IMR-90 (cell line): ENCODE data around the gene AEN. TPM values are rescaled to one million over a fixed set of nuclear protein-coding genes. Genes with fewer than 3 reads are reported as not detected.

Experiments used
- ATAC-seq: fragments of 200-7000 bp; cut with Tn5 transposase; 2 replicates; pipeline ENCODE4 v1.9.1; 2020; ENCODE audit warnings: low read depth, mild to moderate bottlenecking, moderate library complexity
- BruUV-seq: library from RNA; stranded (reverse); fragments of 400-500 nt; replicated peaks from 2 replicates; lab custom pipeline; 2021; lab: Mats Ljungman, UMichigan
- CTCF ChIA-PET: fragments of 300-600 bp; formaldehyde crosslinking; extraction: SDS; loops from one replicate; lab custom pipeline; 2021; ENCODE audit warnings: antibody characterized with exemption; lab: Yijun Ruan, JAX
- POLR2A ChIA-PET: fragments of 300-600 bp; sonication (Branson Sonifier 250); formaldehyde crosslinking; loops from one replicate; lab custom pipeline; 2022; ENCODE audit warnings: antibody characterized with exemption; ENCODE audit not compliant: unreplicated experiment; lab: Charles Lee
- DNase-seq: peaks from one replicate; pipeline ENCODE4 v3.0.0; 2013
- H2AFZ ChIP-seq: replicated peaks from 2 replicates; pipeline ENCODE3; 2013; ENCODE audit warnings: low read length, mild to moderate bottlenecking; ENCODE audit not compliant: poor library complexity
- H2AK5ac ChIP-seq: 2 replicates; pipeline ENCODE4 v1.6.1; 2013; ENCODE audit warnings: low read depth, low read length, inconsistent platforms
- H2AK9ac ChIP-seq: replicated peaks from 2 replicates; pipeline ENCODE3; 2013; ENCODE audit warnings: mild to moderate bottlenecking, low read depth, low read length, moderate library complexity; ENCODE audit not compliant: poor library complexity
- H2BK120ac ChIP-seq: 2 replicates; pipeline ENCODE4 v1.6.1; 2013; ENCODE audit warnings: low read depth, low read length, inconsistent platforms
- H2BK15ac ChIP-seq: 3 replicates; pipeline ENCODE4 v1.6.1; 2013; ENCODE audit warnings: low read depth, low read length, inconsistent platforms
- H2BK20ac ChIP-seq: 2 replicates; pipeline ENCODE4 v1.6.1; 2013; ENCODE audit warnings: low read depth, mild to moderate bottlenecking, inconsistent platforms, low read length, moderate library complexity
- H2BK5ac ChIP-seq: 2 replicates; pipeline ENCODE4 v1.6.1; 2013; ENCODE audit warnings: mild to moderate bottlenecking, low read depth, low read length, inconsistent platforms; ENCODE audit not compliant: poor library complexity, severe bottlenecking
- H3K14ac ChIP-seq: replicated peaks from 2 replicates; pipeline ENCODE4 v1.6.1; 2013; ENCODE audit warnings: low read depth, low read length, inconsistent platforms
- H3K18ac ChIP-seq: 2 replicates; pipeline ENCODE4 v1.6.1; 2013; ENCODE audit warnings: low read depth, low read length, control low read depth
- H3K23ac ChIP-seq: 2 replicates; pipeline ENCODE4 v1.6.1; 2013; ENCODE audit warnings: low read depth, low read length, inconsistent platforms
- H3K27ac ChIP-seq: 2 replicates; pipeline ENCODE4 v1.5.1; 2013; ENCODE audit warnings: mild to moderate bottlenecking, control low read depth, low read length; ENCODE audit not compliant: insufficient read depth
- H3K27me3 ChIP-seq: 2 replicates; pipeline ENCODE4 v1.6.1; 2013; ENCODE audit warnings: low read length; ENCODE audit not compliant: control insufficient read depth, insufficient read depth
- H3K36me3 ChIP-seq: 2 replicates; pipeline ENCODE4 v1.6.1; 2013; ENCODE audit warnings: low read length, mixed read lengths; ENCODE audit not compliant: control insufficient read depth, insufficient read depth
- H3K4ac ChIP-seq: 2 replicates; pipeline ENCODE4 v1.6.1; 2013; ENCODE audit warnings: low read depth, low read length, inconsistent platforms
- H3K4me1 ChIP-seq: 2 replicates; pipeline ENCODE4 v1.6.1; 2013; ENCODE audit warnings: low read length, mixed read lengths; ENCODE audit not compliant: control insufficient read depth, insufficient read depth
- H3K4me2 ChIP-seq: 2 replicates; pipeline ENCODE4 v1.6.1; 2013; ENCODE audit warnings: low read depth, mild to moderate bottlenecking, control low read depth, low read length, moderate library complexity
- H3K4me3 ChIP-seq: 2 replicates; pipeline ENCODE4 v1.5.1; 2013; ENCODE audit warnings: low read depth, mild to moderate bottlenecking, control low read depth, low read length, moderate library complexity; ENCODE audit not compliant: insufficient read depth
- H3K56ac ChIP-seq: 2 replicates; pipeline ENCODE4 v1.6.1; 2013; ENCODE audit warnings: low read length, inconsistent platforms; ENCODE audit not compliant: insufficient read depth; ENCODE audit errors: extremely low read depth
- H3K79me1 ChIP-seq, 2 experiments: 2 replicates each; pipeline ENCODE4 v1.6.1; 2013; ENCODE audit warnings: low read length in 2 of 2, inconsistent platforms in 1 of 2, low read depth in 1 of 2
- H3K9ac ChIP-seq: 2 replicates; pipeline ENCODE4 v1.6.1; 2013; ENCODE audit warnings: low read depth, low read length, control low read depth
- H3K9me1 ChIP-seq: 2 replicates; pipeline ENCODE4 v1.6.1; 2013; ENCODE audit warnings: low read length, inconsistent platforms; ENCODE audit not compliant: insufficient read depth
- H3K9me3 ChIP-seq: 2 replicates; pipeline ENCODE4 v1.6.1; 2013; ENCODE audit warnings: low read length; ENCODE audit not compliant: control insufficient read depth, insufficient read depth
- H4K20me1 ChIP-seq: 2 replicates; pipeline ENCODE4 v1.6.1; 2013; ENCODE audit warnings: low read length, inconsistent platforms; ENCODE audit not compliant: insufficient read depth
- H4K5ac ChIP-seq: 2 replicates; pipeline ENCODE4 v1.6.1; 2013; ENCODE audit warnings: mild to moderate bottlenecking, low read depth, low read length, control low read depth
- H4K8ac ChIP-seq, 2 experiments: 2 replicates each; pipeline ENCODE4 v1.6.1; 2013; ENCODE audit warnings: low read depth in 2 of 2, low read length in 2 of 2, control low read depth in 1 of 2, inconsistent platforms in 1 of 2
- H4K91ac ChIP-seq: 2 replicates; pipeline ENCODE4 v1.6.1; 2013; ENCODE audit warnings: low read depth, low read length, inconsistent platforms; ENCODE audit not compliant: insufficient read depth
- BHLHE40 ChIP-seq: fragments of 150-350 bp; IDR thresholded peaks from 2 replicates; pipeline ENCODE4 v1.6.1; 2016; ENCODE audit warnings: mild to moderate bottlenecking, low read depth, low read length
- CEBPB ChIP-seq: IDR thresholded peaks from 2 replicates; pipeline ENCODE4 v1.6.1; 2012; ENCODE audit warnings: low read depth, low read length, improper control_type of control experiment
- CTCF ChIP-seq: conservative IDR thresholded peaks from 2 replicates; pipeline ENCODE4 v1.5.1; 2012; ENCODE audit warnings: mild to moderate bottlenecking, low read depth, low read length, improper control_type of control experiment
- MAFK ChIP-seq: IDR thresholded peaks from 2 replicates; pipeline ENCODE4 v1.6.1; 2012; ENCODE audit warnings: low read depth, low read length, improper control_type of control experiment
- MAZ ChIP-seq: IDR thresholded peaks from 2 replicates; pipeline ENCODE4 v1.6.1; 2012; ENCODE audit warnings: low read depth, mild to moderate bottlenecking, low read length, improper control_type of control experiment, moderate library complexity, borderline replicate concordance
- NFE2L2 ChIP-seq: fragments of 150-350 bp; IDR thresholded peaks from 2 replicates; pipeline ENCODE4 v1.6.1; 2016; ENCODE audit warnings: low read depth, mild to moderate bottlenecking, low read length
- RAD21 ChIP-seq: IDR thresholded peaks from 2 replicates; pipeline ENCODE4 v1.6.1; 2012; ENCODE audit warnings: low read length, improper control_type of control experiment
- SMC3 ChIP-seq: fragments of 150-350 bp; IDR thresholded peaks from 2 replicates; pipeline ENCODE4 v1.6.1; 2016; ENCODE audit warnings: low read depth, mild to moderate bottlenecking, antibody characterized with exemption, low read length, moderate library complexity
- WGBS, 2 experiments: methylation state at CpG; one replicate each; pipeline versions ENCODE4 v1.1.5 to v1.1.7; 2013; ENCODE audit warnings: missing lambda C conversion rate in 2 of 2; ENCODE audit not compliant: insufficient read length in 1 of 2; ENCODE audit errors: extremely low coverage in 2 of 2; 5-methylcytosine and 5-hydroxymethylcytosine counted together
- dilution Hi-C: fragments of 300-500 bp; cut with HindIII; formaldehyde crosslinking; loops from one replicate; pipeline ENCODE4 v1.14.3; 2018; ENCODE audit warnings: low sequenced_read_pairs; ENCODE audit not compliant: unreplicated experiment
- in situ Hi-C: fragments of 300-500 bp; cut with MboI; formaldehyde crosslinking; loops from 3 replicates; pipeline ENCODE4 v1.14.3; 2019; ENCODE audit warnings: low sequenced_read_pairs, inconsistent platforms, mixed read lengths
- intact Hi-C: fragments of 100-400 bp; cut with micrococcal nuclease; formaldehyde crosslinking; loops from 2 replicates; pipeline ENCODE4 v1.10.0; 2022
- polyA plus RNA-seq, 3 experiments: library from polyadenylated mRNA; depleted of rRNA; stranded (reverse); fragments of >200 nt; gene quantifications; 2 replicates each; pipeline ENCODE4 v1.2.3, GENCODE V29; 2012; ENCODE audit warnings: low replicate concordance in 1 of 3
- total RNA-seq: library from RNA; depleted of rRNA; stranded (reverse); fragments of >200 nt; gene quantifications from 2 replicates; pipeline ENCODE4 v1.2.3, GENCODE V29; 2012

The AEN gene
- total and polyA plus RNA-seq, 2 of the 4 experiments (the other 2 are of a cell fraction) = 48.6 to 85.5 TPM

- Histone ChIP-seq H2AK9ac (no peak overlapping the region), H3K9me3 (no peaks in the 10 kb centered on the region), H2BK20ac (no peak overlapping the region), H3K4me1 (peaks cover 11% of the 10 kb centered on the region), H2BK15ac (no peak overlapping the region), H3K9me1 (peaks cover 4% of the 10 kb centered on the region), H4K20me1 (no peaks in the 10 kb centered on the region), H3K23ac (no peak overlapping the region), H2BK5ac (no peak overlapping the region), H3K79me1 (no peaks in the 10 kb centered on the region), H4K91ac (no peak overlapping the region), H2AFZ (no peak overlapping the region), H3K9ac (no peak overlapping the region), H3K4ac (no peak overlapping the region), H3K56ac (no peak overlapping the region), H3K18ac (no peak overlapping the region), H3K4me2 (no peak overlapping the region), H3K4me3 (no peak overlapping the region), H3K27me3 (no peaks in the 10 kb centered on the region), H3K36me3 (no peaks in the 10 kb centered on the region), H3K14ac (no peak overlapping the region), H2BK120ac (no peak overlapping the region), H3K27ac (no peak overlapping the region), H2AK5ac (no peak overlapping the region), H4K8ac (no peak overlapping the region), H4K5ac (no peak overlapping the region)
- CTCF ChIA-PET = no interaction called here
- in situ Hi-C loops (loop anchor here (25.0 kb wide), 2 partner anchors 173 to 498 kb away; no protein-coding TSS in a partner anchor), intact Hi-C loops (no loop called here), dilution Hi-C loops (no loop called here)
- POLR2A ChIA-PET = no interaction called here
- no peak for DNase-seq
- ATAC-seq = no peak
- no peak for TF ChIP-seq BHLHE40
- no peak for TF ChIP-seq SMC3
- TF ChIP-seq RAD21 = peak; percentile 21; the same call in 1 of the 2 replicates
- no peak for TF ChIP-seq MAFK
- no peak for TF ChIP-seq CTCF
- no peak for TF ChIP-seq NFE2L2
- no peak for TF ChIP-seq CEBPB
- no peak for TF ChIP-seq MAZ
- BruUV-seq = no TSS peak
- WGBS, 2 experiments = 69% methylated on average over 4 of the region's 7 CpGs; no CpG with 5 or more reads in 1 of the 2 experiments
These were observed 43.1 kb downstream of the AEN start for GRCh38 chr15:88664151-88664778.
